Choroid plexus epithelial cell (primary cell): Measurements from ENCODE around the gene FAM3B.

Experiments
- DNase-seq: peaks from one replicate; pipeline ENCODE4 v3.0.0-alpha.2; 2010; ENCODE audit warnings: low read depth
- H3K4me3 ChIP-seq: 2 replicates; pipeline ENCODE4 v1.5.1; 2011; ENCODE audit warnings: low read depth, mild to moderate bottlenecking, control low read depth, low read length, moderate library complexity
- TF ChIP-seq, protein P1 (sequence below): conservative IDR thresholded peaks from 2 replicates; pipeline ENCODE4 v1.5.1; 2011; ENCODE audit warnings: low read depth, mild to moderate bottlenecking, control low read depth, inconsistent platforms, low read length, moderate library complexity

The FAM3B gene

DNA sequence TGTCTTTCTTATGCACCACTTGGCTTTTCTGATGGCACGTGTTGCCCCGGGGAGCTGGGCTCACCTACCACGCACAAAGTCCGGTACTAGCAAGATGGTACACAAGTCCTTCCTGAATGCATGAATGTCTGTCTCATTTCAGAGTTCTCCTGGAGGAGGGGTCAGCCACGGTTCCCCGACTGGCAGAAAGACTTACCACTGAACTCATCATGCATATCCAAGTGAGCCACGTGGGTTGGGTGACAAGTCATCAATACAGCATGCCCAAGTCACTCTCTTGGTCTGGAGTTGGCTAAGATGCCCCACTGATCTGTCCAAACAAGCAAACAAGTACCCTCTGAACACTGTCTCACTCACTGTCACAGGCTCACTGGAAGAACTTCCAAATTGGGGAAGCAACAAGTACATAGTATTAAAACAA, 80.9 kb downstream of the FAM3B start:
- TF ChIP-seq, protein P1, sequence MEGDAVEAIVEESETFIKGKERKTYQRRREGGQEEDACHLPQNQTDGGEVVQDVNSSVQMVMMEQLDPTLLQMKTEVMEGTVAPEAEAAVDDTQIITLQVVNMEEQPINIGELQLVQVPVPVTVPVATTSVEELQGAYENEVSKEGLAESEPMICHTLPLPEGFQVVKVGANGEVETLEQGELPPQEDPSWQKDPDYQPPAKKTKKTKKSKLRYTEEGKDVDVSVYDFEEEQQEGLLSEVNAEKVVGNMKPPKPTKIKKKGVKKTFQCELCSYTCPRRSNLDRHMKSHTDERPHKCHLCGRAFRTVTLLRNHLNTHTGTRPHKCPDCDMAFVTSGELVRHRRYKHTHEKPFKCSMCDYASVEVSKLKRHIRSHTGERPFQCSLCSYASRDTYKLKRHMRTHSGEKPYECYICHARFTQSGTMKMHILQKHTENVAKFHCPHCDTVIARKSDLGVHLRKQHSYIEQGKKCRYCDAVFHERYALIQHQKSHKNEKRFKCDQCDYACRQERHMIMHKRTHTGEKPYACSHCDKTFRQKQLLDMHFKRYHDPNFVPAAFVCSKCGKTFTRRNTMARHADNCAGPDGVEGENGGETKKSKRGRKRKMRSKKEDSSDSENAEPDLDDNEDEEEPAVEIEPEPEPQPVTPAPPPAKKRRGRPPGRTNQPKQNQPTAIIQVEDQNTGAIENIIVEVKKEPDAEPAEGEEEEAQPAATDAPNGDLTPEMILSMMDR, result no peak
- DNase-seq, result no peak
- no peak overlapping the region for H3K4me3 ChIP-seq

DNA sequence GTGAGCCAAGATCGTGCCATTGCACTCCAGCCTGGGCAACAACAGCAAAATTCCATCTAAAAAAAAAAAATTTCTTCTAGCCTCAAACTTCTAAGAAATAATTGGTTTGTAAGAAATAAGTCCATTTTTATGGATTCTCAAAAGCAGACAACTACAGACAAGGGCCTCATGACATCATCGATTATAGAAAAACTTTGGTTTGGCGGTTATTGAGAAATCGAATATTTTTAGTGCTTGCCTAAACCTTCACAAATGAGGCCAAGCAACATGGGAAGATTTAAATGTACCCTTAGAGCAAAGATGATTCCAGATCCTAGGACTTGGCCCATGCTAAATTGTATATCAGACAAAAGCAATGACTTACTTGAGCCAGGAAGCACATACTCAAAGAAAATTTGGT, 81.7 kb downstream of the FAM3B start:
- TF ChIP-seq, protein P1, result no peak
- no peak for DNase-seq
- no peak overlapping the region for H3K4me3 ChIP-seq

DNA sequence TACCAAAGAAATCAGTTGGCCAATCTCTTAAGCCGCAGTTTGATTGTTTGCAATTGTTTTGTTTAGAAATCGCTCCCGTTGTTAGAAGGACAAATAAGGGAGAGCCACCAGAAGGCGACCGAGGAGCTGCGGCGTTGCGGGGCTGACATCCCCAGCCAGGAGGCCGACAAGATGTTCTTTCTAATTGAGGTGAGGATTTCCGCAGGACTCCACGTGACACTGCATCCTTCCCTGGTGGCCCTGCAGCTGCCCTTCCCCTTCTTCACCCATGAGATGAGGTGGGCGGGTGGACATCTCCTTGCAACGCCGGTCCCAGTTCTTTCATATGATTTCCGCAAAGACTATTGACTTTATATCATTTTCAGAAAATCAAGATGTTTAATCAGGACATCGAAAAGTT, 82.2 kb downstream of the FAM3B start:
- TF ChIP-seq, protein P1, result no peak
- DNase-seq, result no peak
- no peak overlapping the region for H3K4me3 ChIP-seq

DNA sequence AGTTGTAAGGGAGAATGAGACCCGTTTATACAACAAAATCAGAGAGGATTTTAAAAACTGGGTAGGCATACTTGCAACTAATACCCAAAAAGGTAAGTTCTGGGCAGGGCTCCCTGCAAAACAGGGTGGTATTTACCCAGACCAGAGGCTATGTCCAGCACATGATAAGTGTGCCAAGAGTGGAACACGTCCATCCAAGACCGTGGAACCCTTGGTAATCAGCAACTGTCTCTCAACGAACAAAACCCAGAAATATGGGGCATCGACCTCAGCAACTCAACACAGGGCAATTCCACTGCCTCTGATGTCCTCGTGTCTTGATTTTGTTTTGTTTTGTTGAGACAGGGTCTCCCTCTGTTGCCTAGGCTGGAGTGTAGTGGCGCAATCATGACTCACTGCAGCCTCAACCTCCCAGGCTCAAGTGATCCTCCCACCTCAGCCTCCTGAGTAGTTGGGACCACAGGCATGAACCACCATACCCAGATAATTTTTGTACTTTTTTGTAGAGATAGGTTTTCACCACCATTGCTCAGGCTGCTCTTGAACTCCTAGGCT, 82.7 kb downstream of the FAM3B start:
- no peak for DNase-seq
- TF ChIP-seq, protein P1, result no peak

DNA sequence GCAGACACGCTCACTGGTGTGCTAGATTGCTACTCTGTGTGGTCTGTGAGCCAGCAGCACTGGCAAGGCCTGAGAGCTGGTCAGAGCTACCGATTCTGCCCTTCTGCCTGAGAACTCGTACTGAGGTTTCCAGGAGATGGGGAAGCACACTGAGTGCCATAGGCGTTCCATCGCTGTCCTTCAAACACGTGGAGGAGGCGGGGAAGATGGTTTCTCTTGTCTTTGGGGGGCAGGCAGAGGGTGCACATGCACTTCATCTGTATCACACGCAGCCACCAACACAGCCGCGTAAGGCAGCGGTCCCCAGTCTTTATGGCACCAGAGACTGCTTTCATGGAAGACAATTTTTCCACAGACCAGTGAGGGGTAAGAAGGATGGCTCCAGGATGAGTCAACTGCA, 85.6 kb downstream of the FAM3B start:
- DNase-seq, result no peak

More for the DNA sequence above, 82.7 kb downstream of the FAM3B start:
- H3K4me3 ChIP-seq, result no peak overlapping the region

DNA sequence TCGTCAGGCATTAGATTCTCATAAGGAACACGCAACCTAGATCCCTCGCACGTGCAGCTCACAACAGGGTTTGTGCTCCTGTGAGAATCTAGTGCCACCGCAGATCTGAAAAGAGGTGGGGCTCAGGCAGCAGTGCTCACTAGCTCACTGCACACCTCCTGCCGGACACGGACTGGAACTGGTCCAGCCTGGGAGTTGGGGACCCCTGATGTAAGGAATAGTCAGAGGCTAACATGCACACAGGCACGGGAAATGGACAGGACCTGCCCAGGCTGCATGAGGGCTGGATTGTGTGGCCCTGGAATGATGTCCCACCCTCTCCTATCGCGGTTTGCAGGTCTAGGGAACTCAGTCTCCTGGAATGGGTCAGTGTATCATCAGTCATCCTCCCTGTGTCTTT, 86.2 kb downstream of the FAM3B start:
- TF ChIP-seq, protein P1, result no peak
- no peak overlapping the region for H3K4me3 ChIP-seq
- no peak for DNase-seq

More for the DNA sequence above, 85.6 kb downstream of the FAM3B start:
- H3K4me3 ChIP-seq, result no peak overlapping the region
- TF ChIP-seq, protein P1, result no peak

DNA sequence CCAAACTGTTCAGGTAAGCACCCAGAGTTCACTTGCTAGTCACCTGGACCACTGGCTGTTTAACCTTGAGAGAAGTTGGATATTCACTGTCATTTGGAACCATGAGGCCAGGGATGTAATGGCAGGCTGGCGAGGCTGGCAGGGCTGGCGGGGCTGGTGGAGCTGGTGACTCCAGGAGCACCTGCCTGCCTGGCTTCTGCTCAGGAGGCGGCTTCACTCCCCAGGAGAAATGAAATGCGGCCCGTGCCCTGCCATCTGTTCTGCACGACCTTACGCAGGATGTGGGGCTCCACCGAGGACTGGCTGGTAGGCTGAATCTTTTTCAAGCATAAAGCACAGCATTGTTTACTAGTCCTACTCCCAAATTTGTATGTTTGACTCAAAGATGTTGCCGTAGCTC, 86.7 kb downstream of the FAM3B start:
- no peak for DNase-seq
- TF ChIP-seq, protein P1, result no peak
- no peak overlapping the region for H3K4me3 ChIP-seq
